SU-DHL-6 (cell line): ENCODE data around the gene HCFC1R1.

Experiments
- CTCF ChIP-seq: fragments of 200-600 bp; sonication (generic); IDR thresholded peaks from one replicate; pipeline ENCODE4 v1.5.1; 2017; ENCODE audit warnings: antibody characterized with exemption, mild to moderate bottlenecking, low read length, moderate library complexity; ENCODE audit not compliant: insufficient read depth, poor library complexity, severe bottlenecking
- EZH2phosphoT487 ChIP-seq: fragments of 200-600 bp; sonication (generic), shearing (Covaris generic); conservative IDR thresholded peaks from 2 replicates; pipeline ENCODE4 v1.6.1; 2018; ENCODE audit warnings: mild to moderate bottlenecking, antibody characterized with exemption, low read length, moderate library complexity, mixed read lengths

- TF ChIP-seq CTCF (no peak), EZH2phosphoT487 (no peak)
Observed at GRCh38 chr16:3030222-3031212, 6.8 kb upstream of the HCFC1R1 start.
